IPS-20b (cell line): Measurements from ENCODE around the gene C1QTNF3.

ENCODE experiments used
- H3K27ac ChIP-seq: one replicate; pipeline ENCODE4 v1.5.1; 2013; ENCODE audit warnings: low read length
- H3K27me3 ChIP-seq: 2 replicates; pipeline ENCODE4 v1.6.1; 2013; ENCODE audit warnings: mild to moderate bottlenecking, low read length, inconsistent platforms; ENCODE audit not compliant: insufficient read depth
- H3K36me3 ChIP-seq: 2 replicates; pipeline ENCODE4 v1.6.1; 2013; ENCODE audit warnings: low read depth, mild to moderate bottlenecking, inconsistent platforms, low read length, moderate library complexity; ENCODE audit not compliant: insufficient read depth
- H3K4me1 ChIP-seq: 2 replicates; pipeline ENCODE4 v1.6.1; 2013; ENCODE audit warnings: mild to moderate bottlenecking, control low read depth, inconsistent platforms, low read length, moderate library complexity; ENCODE audit not compliant: insufficient read depth
- H3K4me3 ChIP-seq: 2 replicates; pipeline ENCODE4 v1.5.1; 2013; ENCODE audit warnings: mild to moderate bottlenecking, low read length, inconsistent platforms
- H3K9ac ChIP-seq: 2 replicates; pipeline ENCODE4 v1.6.1; 2013; ENCODE audit warnings: low read depth, mild to moderate bottlenecking, inconsistent platforms, low read length, moderate library complexity
- H3K9me3 ChIP-seq: 2 replicates; pipeline ENCODE4 v1.6.1; 2013; ENCODE audit warnings: mild to moderate bottlenecking, low read depth, low read length, inconsistent platforms; ENCODE audit not compliant: insufficient read depth

C1QTNF3 gene

GRCh38 chr5:34047143-34047542 is 4.1 kb upstream of the C1QTNF3 start:
- H3K36me3 ChIP-seq: no peaks in the 10 kb centered on the region
- H3K4me3 ChIP-seq: no peak overlapping the region
- no peak overlapping the region for H3K27ac ChIP-seq
- no peaks in the 10 kb centered on the region for H3K4me1 ChIP-seq
- H3K27me3 ChIP-seq: no peaks in the 10 kb centered on the region
- H3K9me3 ChIP-seq: no peaks in the 10 kb centered on the region
- no peak overlapping the region for H3K9ac ChIP-seq

GRCh38 chr5:34045996-34046395 is 3.0 kb upstream of the C1QTNF3 start:
- H3K36me3 ChIP-seq: no peaks in the 10 kb centered on the region
- H3K4me3 ChIP-seq: no peak overlapping the region
- no peak overlapping the region for H3K27ac ChIP-seq
- H3K9ac ChIP-seq: no peak overlapping the region
- no peaks in the 10 kb centered on the region for H3K9me3 ChIP-seq
- no peaks in the 10 kb centered on the region for H3K4me1 ChIP-seq
- no peaks in the 10 kb centered on the region for H3K27me3 ChIP-seq

- no peak overlapping the region for H3K4me3 ChIP-seq
- no peak overlapping the region for H3K27ac ChIP-seq
- H3K36me3 ChIP-seq: no peaks in the 10 kb centered on the region
- no peaks in the 10 kb centered on the region for H3K27me3 ChIP-seq
- no peak overlapping the region for H3K9ac ChIP-seq
- no peaks in the 10 kb centered on the region for H3K9me3 ChIP-seq
- H3K4me1 ChIP-seq: no peaks in the 10 kb centered on the region
Observed at GRCh38 chr5:34045023-34045422, 2.0 kb upstream of the C1QTNF3 start.

- Histone ChIP-seq H3K36me3 (no peaks in the 10 kb centered on the region), H3K9me3 (no peaks in the 10 kb centered on the region), H3K9ac (no peak overlapping the region), H3K4me3 (no peak overlapping the region), H3K4me1 (peaks cover 7% of the 10 kb centered on the region; the same call in 1 of the 2 replicates), H3K27ac (no peak overlapping the region), H3K27me3 (no peaks in the 10 kb centered on the region)
Observed at GRCh38 chr5:34042321-34042720, 692 bp downstream of the C1QTNF3 start.

- H3K4me3 ChIP-seq: no peak overlapping the region
- no peaks in the 10 kb centered on the region for H3K36me3 ChIP-seq
- no peak overlapping the region for H3K27ac ChIP-seq
- H3K27me3 ChIP-seq: no peaks in the 10 kb centered on the region
- H3K9ac ChIP-seq: no peak overlapping the region
- H3K4me1 ChIP-seq: peaks cover 7% of the 10 kb centered on the region; the same call in 1 of the 2 replicates
- no peaks in the 10 kb centered on the region for H3K9me3 ChIP-seq
Observed at GRCh38 chr5:34041247-34041972, 1.6 kb downstream of the C1QTNF3 start.

- Histone ChIP-seq H3K27me3 (no peaks in the 10 kb centered on the region), H3K4me3 (no peak overlapping the region), H3K36me3 (no peaks in the 10 kb centered on the region), H3K9ac (no peak overlapping the region), H3K4me1 (peaks cover 7% of the 10 kb centered on the region; the same call in 1 of the 2 replicates), H3K27ac (no peak overlapping the region), H3K9me3 (no peaks in the 10 kb centered on the region)
Observed at GRCh38 chr5:34040472-34040871, 2.5 kb downstream of the C1QTNF3 start.

- Histone ChIP-seq H3K4me1 (peaks cover 7% of the 10 kb centered on the region; the same call in 1 of the 2 replicates), H3K27ac (no peak overlapping the region), H3K9me3 (no peaks in the 10 kb centered on the region), H3K4me3 (no peak overlapping the region), H3K36me3 (no peaks in the 10 kb centered on the region), H3K9ac (no peak overlapping the region), H3K27me3 (no peaks in the 10 kb centered on the region)
Observed at GRCh38 chr5:34039398-34040157, 3.4 kb downstream of the C1QTNF3 start.

- peaks cover 7% of the 10 kb centered on the region; the same call in 1 of the 2 replicates for H3K4me1 ChIP-seq
- H3K9ac ChIP-seq: no peak overlapping the region
- H3K36me3 ChIP-seq: no peaks in the 10 kb centered on the region
- H3K4me3 ChIP-seq: no peak overlapping the region
- H3K27me3 ChIP-seq: no peaks in the 10 kb centered on the region
- H3K9me3 ChIP-seq: no peaks in the 10 kb centered on the region
- no peak overlapping the region for H3K27ac ChIP-seq
Observed at GRCh38 chr5:34038838-34039237, 4.2 kb downstream of the C1QTNF3 start.

- H3K36me3 ChIP-seq: no peaks in the 10 kb centered on the region
- no peak overlapping the region for H3K9ac ChIP-seq
- H3K4me3 ChIP-seq: no peak overlapping the region
- no peaks in the 10 kb centered on the region for H3K9me3 ChIP-seq
- no peak overlapping the region for H3K27ac ChIP-seq
- H3K4me1 ChIP-seq: peaks cover 7% of the 10 kb centered on the region; the same call in 1 of the 2 replicates
- no peaks in the 10 kb centered on the region for H3K27me3 ChIP-seq
Observed at GRCh38 chr5:34038390-34038789, 4.6 kb downstream of the C1QTNF3 start.

GRCh38 chr5:34037726-34038125 is 5.3 kb downstream of the C1QTNF3 start:
- no peaks in the 10 kb centered on the region for H3K27me3 ChIP-seq
- H3K27ac ChIP-seq: no peak overlapping the region
- H3K4me1 ChIP-seq: peaks cover 7% of the 10 kb centered on the region; the same call in 1 of the 2 replicates
- H3K9ac ChIP-seq: no peak overlapping the region
- no peaks in the 10 kb centered on the region for H3K36me3 ChIP-seq
- H3K4me3 ChIP-seq: no peak overlapping the region
- no peaks in the 10 kb centered on the region for H3K9me3 ChIP-seq

- Histone ChIP-seq H3K4me1 (peaks cover 7% of the 10 kb centered on the region; the same call in 1 of the 2 replicates), H3K9me3 (no peaks in the 10 kb centered on the region), H3K27ac (no peak overlapping the region), H3K9ac (no peak overlapping the region), H3K36me3 (no peaks in the 10 kb centered on the region), H3K27me3 (no peaks in the 10 kb centered on the region), H3K4me3 (no peak overlapping the region)
Observed at GRCh38 chr5:34035756-34036155, 7.3 kb downstream of the C1QTNF3 start.
